Osteoblast (primary cell): ENCODE data around the gene MEX3A. TPM values are rescaled to one million over a fixed set of nuclear protein-coding genes. Genes with fewer than 3 reads are reported as not detected.
A peak's percentile ranks its signal among the peaks of the same experiment; 100 is the strongest.

Source experiments
- DNase-seq: peaks from one replicate; pipeline ENCODE4 v3.0.0; 2011; ENCODE audit warnings: low spot score, mixed read lengths; ENCODE audit not compliant: insufficient read length; ENCODE audit errors: missing footprints
- H2AFZ ChIP-seq: 2 replicates; pipeline ENCODE4 v1.6.0; 2011; ENCODE audit warnings: mild to moderate bottlenecking, low read length
- H3K27ac ChIP-seq: 2 replicates; pipeline ENCODE4 v1.5.1; 2011; ENCODE audit warnings: mild to moderate bottlenecking, low read depth, low read length, moderate library complexity
- H3K27me3 ChIP-seq: 2 replicates; pipeline ENCODE4 v1.6.0; 2012; ENCODE audit warnings: mild to moderate bottlenecking, control low read depth, inconsistent platforms, low read length, moderate library complexity; ENCODE audit not compliant: insufficient read depth
- H3K36me3 ChIP-seq: 2 replicates; pipeline ENCODE4 v1.5.1; 2011; ENCODE audit warnings: mild to moderate bottlenecking, low read length, control low read depth, moderate library complexity; ENCODE audit not compliant: insufficient read depth
- H3K4me1 ChIP-seq: 2 replicates; pipeline ENCODE4 v1.5.1; 2011; ENCODE audit warnings: mild to moderate bottlenecking, low read length, control low read depth, moderate library complexity; ENCODE audit not compliant: insufficient read depth
- H3K4me2 ChIP-seq: 2 replicates; pipeline ENCODE4 v1.6.0; 2011; ENCODE audit warnings: mild to moderate bottlenecking, low read length; ENCODE audit not compliant: insufficient read depth
- H3K4me3 ChIP-seq: fragments of 200-600 bp; sonication (generic); 3 replicates; pipeline ENCODE4 v1.5.1; 2012; ENCODE audit warnings: mild to moderate bottlenecking, low read length, inconsistent platforms; ENCODE audit not compliant: insufficient read depth
- H3K79me2 ChIP-seq: 2 replicates; pipeline ENCODE4 v1.6.0; 2012; ENCODE audit warnings: mild to moderate bottlenecking, low read length, control low read depth, inconsistent platforms; ENCODE audit not compliant: insufficient read depth
- H3K9me3 ChIP-seq: 2 replicates; pipeline ENCODE4 v1.5.1; 2011; ENCODE audit warnings: low read depth, low read length, control low read depth
- H4K20me1 ChIP-seq: 2 replicates; pipeline ENCODE4 v1.6.0; 2012; ENCODE audit warnings: mild to moderate bottlenecking, low read length, control low read depth; ENCODE audit not compliant: insufficient read depth
- total RNA-seq: library from RNA; depleted of rRNA; stranded (reverse); fragments of >200 nt; gene quantifications from 2 replicates; pipeline ENCODE4 v1.2.3, GENCODE V29; 2012
- TF ChIP-seq, protein P1 (sequence below): IDR thresholded peaks from 2 replicates; pipeline ENCODE4 v1.5.1; 2011; ENCODE audit warnings: mild to moderate bottlenecking, low read depth, low read length, moderate library complexity; ENCODE audit errors: extremely low read depth

The MEX3A gene, protein sequence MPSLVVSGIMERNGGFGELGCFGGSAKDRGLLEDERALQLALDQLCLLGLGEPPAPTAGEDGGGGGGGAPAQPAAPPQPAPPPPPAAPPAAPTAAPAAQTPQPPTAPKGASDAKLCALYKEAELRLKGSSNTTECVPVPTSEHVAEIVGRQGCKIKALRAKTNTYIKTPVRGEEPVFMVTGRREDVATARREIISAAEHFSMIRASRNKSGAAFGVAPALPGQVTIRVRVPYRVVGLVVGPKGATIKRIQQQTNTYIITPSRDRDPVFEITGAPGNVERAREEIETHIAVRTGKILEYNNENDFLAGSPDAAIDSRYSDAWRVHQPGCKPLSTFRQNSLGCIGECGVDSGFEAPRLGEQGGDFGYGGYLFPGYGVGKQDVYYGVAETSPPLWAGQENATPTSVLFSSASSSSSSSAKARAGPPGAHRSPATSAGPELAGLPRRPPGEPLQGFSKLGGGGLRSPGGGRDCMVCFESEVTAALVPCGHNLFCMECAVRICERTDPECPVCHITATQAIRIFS
- total RNA-seq: 0.88 and 1.1 TPM in 2 replicates

DNA sequence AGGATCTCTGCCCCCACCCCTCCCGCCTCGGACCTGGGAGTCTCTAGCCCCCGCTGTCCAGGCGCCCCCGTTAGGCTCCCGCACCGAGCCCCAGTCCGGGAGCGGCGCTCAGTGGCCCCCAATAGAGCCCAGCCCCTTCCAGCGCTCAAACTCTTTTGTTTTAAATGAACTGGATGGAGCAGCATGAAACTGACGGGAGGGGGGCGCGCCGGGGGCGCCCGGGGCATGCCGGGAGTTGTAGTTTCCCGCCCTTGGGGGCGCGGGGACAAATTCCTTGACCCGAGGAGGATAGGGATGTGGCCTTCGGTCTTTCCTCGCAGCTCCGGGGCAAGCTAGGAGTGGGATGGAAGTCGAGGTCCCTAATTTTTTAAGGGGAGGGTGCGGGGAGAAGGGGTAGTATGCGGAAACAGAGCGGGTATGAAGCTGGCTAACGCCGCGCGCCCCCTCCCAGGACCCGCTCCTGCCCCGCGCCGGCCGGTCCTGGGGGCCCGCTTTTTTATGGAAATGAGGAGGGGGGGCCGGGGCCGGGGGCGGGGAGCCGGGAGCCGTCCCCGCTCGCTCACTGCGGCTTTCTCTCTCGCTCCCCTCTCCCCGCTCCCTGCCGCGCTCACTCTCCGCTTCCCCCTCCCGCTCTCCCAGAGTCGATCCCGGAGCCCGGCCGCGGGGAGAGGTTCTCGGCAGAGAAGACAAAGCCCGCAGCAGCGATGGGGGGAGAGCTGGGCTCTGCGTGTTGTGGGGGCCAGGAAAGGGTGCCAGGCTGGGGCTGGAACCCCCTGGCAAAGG, at the start of gene MEX3A:
Gene MEX3A (minus strand): TSS at position 157 of the 783 bp plus-strand sequence. CDS start 467 bp downstream, outside the sequence.
- H3K9me3 ChIP-seq: no peaks in the 10 kb centered on the region
- peak; percentile 100 for DNase-seq
- no peak within 1 kb of the TSS for H3K27ac ChIP-seq
- no peaks in the 10 kb centered on the region for H4K20me1 ChIP-seq
- TF ChIP-seq, protein P1, sequence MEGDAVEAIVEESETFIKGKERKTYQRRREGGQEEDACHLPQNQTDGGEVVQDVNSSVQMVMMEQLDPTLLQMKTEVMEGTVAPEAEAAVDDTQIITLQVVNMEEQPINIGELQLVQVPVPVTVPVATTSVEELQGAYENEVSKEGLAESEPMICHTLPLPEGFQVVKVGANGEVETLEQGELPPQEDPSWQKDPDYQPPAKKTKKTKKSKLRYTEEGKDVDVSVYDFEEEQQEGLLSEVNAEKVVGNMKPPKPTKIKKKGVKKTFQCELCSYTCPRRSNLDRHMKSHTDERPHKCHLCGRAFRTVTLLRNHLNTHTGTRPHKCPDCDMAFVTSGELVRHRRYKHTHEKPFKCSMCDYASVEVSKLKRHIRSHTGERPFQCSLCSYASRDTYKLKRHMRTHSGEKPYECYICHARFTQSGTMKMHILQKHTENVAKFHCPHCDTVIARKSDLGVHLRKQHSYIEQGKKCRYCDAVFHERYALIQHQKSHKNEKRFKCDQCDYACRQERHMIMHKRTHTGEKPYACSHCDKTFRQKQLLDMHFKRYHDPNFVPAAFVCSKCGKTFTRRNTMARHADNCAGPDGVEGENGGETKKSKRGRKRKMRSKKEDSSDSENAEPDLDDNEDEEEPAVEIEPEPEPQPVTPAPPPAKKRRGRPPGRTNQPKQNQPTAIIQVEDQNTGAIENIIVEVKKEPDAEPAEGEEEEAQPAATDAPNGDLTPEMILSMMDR: no peak
- H3K4me1 ChIP-seq: peaks cover 14% of the 10 kb centered on the region
- peaks cover 4% of the 10 kb centered on the region for H3K27me3 ChIP-seq
- H3K4me3 ChIP-seq: peak within 1 kb of the TSS; percentile 88
- no peaks in the 10 kb centered on the region for H3K79me2 ChIP-seq
- H3K36me3 ChIP-seq: no peaks in the 10 kb centered on the region
- peak within 1 kb of the TSS; percentile 96 for H2AFZ ChIP-seq
- peak within 1 kb of the TSS; percentile 89 for H3K4me2 ChIP-seq

DNA sequence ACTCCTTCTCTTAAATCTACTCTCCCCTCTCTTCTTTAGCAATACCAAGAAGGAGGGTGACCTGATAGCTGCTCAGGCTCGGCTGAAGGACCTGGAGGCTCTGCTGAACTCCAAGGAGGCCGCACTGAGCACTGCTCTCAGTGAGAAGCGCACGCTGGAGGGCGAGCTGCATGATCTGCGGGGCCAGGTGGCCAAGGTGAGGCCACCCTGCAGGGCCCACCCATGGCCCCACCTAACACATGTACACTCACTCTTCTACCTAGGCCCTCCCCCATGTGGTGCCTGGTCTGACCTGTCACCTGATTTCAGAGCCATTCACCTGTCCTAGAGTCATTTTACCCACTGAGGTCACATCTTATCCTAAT, 48.3 kb upstream of the MEX3A start:
- DNase-seq: no peak
- H3K4me2 ChIP-seq: no peak overlapping the region
- TF ChIP-seq, protein P1: no peak
- peaks cover 82% of the 10 kb centered on the region for H3K79me2 ChIP-seq
- peak overlapping the region; percentile 100 for H3K27ac ChIP-seq
- peaks cover 38% of the 10 kb centered on the region for H4K20me1 ChIP-seq
- H3K36me3 ChIP-seq: peaks cover 53% of the 10 kb centered on the region
- peaks cover 48% of the 10 kb centered on the region for H3K4me1 ChIP-seq
- H2AFZ ChIP-seq: no peak overlapping the region
- no peaks in the 10 kb centered on the region for H3K9me3 ChIP-seq
- H3K27me3 ChIP-seq: no peaks in the 10 kb centered on the region
- H3K4me3 ChIP-seq: no peak overlapping the region

DNA sequence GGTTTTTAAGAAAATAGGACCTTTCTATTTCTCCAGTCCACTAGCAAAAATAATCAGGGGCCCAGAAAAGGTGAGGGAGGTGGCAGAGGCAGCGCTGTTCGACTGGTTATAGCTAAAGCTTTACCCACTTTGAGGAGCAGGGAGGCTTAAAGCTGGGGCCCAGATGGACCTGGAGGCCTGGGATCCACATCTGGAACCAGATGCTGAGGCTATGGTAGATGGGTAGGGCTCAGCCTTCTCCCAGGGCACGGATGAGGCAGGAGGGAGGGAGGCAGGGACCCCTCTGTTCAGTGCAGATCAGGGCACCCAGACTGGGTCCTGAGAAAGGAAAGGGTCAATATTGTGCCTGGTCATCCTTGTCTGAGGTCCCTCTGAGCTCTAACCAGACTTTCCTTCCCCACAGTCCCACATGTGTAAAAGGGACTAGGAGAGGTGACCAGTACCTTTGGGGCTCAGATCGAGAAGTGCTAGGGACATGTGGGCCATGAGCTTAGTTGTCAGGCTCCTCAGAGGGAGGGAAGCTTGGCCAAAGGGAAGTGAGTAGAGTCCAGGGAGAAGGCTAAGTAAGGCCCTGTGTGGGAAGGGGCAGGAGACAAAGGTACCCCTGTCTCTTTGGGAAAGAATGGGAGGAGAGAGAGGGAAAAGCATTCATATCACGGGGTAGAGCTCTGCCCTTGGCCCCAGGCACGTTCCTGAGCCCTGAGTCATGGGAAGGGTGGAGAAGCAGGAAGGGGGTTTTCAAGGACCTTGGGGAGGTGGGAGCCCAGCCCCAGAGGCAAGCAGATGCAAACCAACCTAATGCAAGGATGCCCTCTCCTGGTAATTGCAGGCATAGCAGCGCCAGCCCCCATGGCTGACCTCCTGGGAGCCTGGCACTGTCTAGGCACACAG, 47.7 kb upstream of the MEX3A start:
- Histone ChIP-seq H3K4me1 (peaks cover 53% of the 10 kb centered on the region), H3K27me3 (no peaks in the 10 kb centered on the region), H3K79me2 (peaks cover 80% of the 10 kb centered on the region), H2AFZ (no peak overlapping the region), H4K20me1 (peaks cover 32% of the 10 kb centered on the region), H3K9me3 (no peaks in the 10 kb centered on the region), H3K36me3 (peaks cover 47% of the 10 kb centered on the region), H3K4me2 (peak overlapping the region; percentile 77), H3K27ac (peak overlapping the region; percentile 100), H3K4me3 (peak overlapping the region; percentile 23)
- TF ChIP-seq, protein P1: peak; percentile 92
- DNase-seq: peak; percentile 98
